HG03342 (cell line): ENCODE results near the gene ZBTB39.

Experiments
- ATAC-seq: cut with Tn5 transposase; IDR thresholded peaks from one replicate; pipeline ENCODE4 v1.9.1; 2021; ENCODE audit warnings: mild to moderate bottlenecking, moderate library complexity; ENCODE audit not compliant: unreplicated experiment

ZBTB39 gene

DNA sequence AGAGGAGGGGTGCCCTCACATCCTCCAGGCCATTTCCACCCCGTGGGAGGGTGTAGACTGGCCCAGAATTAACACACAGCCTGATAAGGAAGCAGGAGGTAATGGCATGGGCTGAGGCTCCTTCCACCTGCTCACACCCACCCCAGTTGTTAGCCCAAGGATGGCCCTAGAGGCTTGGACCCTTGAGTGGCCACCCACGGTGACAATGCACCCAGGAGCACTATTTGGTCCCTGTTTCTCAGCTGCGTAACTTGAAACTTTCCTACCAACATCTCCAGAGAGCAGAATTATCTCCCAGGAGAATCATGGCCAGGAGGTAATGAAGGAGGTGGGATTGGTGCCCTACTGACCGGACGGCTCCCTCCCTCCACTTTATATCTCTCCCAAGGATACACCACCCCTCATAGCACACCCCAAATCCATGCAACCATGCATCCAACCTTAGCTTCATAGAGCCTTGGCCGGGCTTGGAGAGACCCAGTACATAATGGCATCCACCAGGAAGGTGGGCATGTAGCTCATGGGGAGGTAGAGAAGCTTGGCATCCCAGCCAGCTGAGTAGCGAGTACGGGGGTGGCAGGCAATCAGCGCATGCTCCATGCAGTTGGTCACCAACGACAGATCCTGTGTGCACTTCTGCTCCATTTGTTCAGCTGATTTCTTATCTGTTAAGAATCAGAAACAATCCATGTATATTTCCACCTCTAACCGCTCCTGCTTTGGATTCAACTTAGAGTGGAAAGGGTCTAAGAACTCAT lies 54.6 kb downstream of the ZBTB39 start:
- ATAC-seq, result no peak

DNA sequence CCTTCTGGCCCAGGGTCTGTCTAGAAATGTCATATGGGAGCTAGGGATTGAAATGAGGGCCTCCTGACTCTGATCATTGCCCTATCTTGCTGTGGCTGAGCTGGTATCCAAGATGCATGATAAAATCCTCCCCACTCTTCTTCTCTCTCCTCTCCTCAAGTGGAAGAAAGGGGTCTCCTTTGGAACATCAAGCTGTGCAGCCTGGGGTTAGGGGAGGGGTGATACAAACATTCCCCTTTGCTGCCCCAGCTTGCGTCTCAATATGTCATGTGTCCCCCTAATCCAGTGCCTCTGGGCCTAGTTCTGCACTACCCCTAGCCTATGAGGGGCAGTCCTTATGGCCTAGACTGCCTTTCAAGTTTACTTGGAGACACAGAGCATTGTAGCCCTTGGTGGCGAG lies 57.5 kb downstream of the ZBTB39 start:
- no peak for ATAC-seq
